GM18507 (cell line): Measurements from ENCODE around the gene ACY1.
"Not testable (repeated sequence)": the region's sequence is repeated elsewhere in the genome, so short reads cannot be mapped to it uniquely, and the experiment has no call there.

Source experiments
- DNase-seq: peaks from one replicate; pipeline ENCODE4 v3.0.0; 2011; ENCODE audit warnings: low read depth; ENCODE audit not compliant: insufficient read length; ENCODE audit errors: extremely low spot score
- FAIRE-seq: peaks from 2 replicates; lab custom pipeline; 2011; peaks lifted over from hg19 to GRCh38; lab: Jason Lieb, UNC

ACY1 gene

DNA sequence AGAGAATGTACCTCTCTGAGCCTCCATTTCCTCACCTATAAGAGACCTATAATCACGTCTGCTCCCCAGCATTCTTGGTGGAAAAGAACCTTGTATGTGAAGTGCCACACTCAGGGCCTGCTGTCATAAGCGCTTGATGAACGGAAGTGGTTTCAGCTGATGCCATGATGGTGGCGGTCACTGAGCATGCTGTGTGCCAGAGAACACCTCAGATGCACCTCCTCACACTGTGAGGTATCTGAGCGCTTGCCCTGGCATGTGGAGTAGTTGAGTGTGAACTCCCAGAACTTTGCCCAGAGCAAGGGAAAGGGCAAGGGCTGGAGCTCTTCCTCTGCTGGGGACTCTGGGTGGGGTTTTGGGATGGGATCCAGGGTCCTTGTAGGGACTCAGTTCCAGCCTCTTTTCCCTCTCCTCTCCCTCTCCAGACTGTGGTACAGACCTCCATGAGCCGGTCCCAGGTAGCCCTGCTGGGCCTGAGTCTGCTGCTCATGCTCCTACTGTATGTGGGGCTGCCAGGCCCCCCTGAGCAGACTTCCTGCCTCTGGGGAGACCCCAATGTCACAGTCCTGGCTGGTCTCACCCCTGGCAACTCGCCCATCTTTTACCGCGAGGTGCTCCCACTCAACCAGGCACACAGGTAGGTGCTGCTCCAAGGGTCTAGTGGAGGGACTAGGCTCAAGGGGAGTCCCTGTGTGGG lies 5.7 kb upstream of the ACY1 start:
- no peak for FAIRE-seq

DNA sequence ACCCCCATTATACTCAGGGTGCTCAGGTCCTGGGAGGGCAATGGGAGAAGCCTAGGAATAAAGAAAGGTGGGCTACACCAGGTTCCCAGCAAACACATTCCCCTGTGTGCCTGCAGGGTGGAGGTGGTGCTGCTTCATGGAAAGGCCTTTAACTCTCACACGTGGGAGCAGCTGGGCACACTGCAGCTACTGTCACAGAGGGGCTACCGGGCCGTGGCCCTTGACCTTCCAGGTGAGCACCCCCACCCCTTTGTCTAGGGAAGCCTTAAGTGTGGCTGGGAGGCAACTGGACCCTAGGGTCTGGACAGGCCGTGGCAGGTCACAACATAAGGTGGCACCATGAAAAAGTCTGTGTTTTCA lies 5.2 kb upstream of the ACY1 start:
- no peak for DNase-seq

More for the DNA sequence above, 5.7 kb upstream of the ACY1 start:
- DNase-seq: no peak

DNA sequence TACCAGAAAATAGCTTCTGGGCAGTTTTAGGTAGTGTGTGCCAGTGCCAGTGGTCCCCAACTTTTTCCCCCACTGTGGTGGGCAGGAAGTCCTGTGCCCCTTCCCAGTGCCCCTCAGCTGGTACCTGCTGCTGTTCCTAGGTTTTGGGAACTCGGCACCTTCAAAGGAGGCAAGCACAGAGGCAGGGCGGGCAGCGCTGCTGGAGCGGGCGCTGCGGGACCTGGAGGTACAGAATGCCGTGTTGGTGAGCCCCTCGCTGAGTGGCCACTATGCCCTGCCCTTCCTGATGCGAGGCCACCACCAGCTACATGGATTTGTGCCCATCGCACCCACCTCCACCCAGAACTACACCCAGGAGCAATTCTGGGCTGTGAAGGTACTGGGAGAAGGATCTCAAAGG lies 3.1 kb upstream of the ACY1 start:
- DNase-seq (no peak), FAIRE-seq (no peak)

More for the DNA sequence above, 5.2 kb upstream of the ACY1 start:
- FAIRE-seq: no peak

DNA sequence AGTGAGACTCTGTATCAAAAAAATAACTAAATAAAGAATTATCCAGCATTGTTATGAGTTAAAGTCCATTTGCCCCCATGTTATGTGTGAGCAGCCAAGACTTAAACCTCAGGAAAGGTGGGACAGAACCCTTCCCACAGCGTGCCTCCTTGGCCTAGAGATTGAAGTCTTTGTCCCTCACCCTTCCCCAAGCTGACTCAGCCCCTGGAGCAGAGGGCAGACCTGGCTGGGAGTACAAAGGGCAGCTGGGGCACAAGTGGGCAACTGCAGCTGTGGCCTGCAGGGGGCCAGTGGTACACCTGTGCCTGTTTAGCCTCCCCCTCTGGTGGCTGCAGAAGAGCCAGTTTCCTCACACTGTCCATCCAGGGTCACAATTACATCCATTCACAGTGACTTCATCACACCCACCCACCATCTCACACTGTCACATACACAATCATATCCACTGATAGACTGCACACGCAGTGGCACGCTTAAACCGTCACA lies 940 bp upstream of the ACY1 start:
- DNase-seq (no peak), FAIRE-seq (peak; percentile 86)

DNA sequence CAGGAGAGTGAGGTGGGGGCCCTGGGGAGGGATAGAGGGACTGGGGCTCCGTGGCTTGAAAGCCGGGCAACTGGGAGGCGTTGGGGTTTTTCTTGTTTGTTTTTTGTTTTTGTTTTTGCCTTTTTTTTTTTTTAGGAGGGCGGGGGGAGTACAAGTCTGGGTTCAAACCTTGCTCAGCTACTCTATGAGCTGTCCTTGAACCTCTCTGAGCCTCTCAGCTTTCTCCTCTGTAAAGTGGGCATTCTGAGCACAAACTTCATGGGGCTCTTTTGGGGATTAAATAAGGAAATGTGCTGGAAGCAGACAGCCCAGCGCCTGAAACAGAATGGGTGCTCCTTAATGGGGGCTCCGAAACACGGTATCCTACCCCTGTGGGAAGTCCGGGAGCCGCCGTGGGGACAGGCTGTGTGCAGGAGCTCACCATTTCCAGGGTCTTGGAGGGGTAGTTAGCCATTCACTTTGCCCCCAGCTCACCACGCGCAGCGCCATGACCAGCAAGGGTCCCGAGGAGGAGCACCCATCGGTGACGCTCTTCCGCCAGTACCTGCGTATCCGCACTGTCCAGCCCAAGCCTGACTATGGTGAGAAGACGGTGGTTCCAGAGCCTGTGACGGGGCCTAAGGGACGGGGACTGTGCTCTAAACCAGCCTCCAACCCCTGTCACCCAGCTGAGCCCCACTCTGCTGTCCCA lies 388 bp downstream of the ACY1 start:
- DNase-seq: no peak
- FAIRE-seq: no peak

DNA sequence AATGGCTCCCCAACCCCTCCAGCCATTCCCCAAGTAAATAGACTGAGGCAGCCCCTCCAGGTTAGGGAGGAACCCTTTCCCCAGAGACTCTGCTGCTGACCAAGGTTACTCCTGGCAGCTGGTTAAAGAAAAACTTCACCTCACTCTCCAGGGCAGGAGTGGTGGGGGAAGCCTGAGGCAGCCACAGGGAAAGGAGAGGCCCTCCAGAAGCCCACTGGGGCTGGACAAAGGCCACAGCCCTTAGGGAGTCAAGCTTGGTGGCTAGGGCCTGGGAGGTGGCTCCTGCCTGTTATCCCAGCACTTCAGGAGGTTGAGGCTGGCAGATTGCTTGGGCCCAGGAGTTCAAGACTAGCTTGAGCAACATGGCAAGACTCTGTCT lies 923 bp downstream of the ACY1 start:
- no peak for DNase-seq
- no peak for FAIRE-seq

DNA sequence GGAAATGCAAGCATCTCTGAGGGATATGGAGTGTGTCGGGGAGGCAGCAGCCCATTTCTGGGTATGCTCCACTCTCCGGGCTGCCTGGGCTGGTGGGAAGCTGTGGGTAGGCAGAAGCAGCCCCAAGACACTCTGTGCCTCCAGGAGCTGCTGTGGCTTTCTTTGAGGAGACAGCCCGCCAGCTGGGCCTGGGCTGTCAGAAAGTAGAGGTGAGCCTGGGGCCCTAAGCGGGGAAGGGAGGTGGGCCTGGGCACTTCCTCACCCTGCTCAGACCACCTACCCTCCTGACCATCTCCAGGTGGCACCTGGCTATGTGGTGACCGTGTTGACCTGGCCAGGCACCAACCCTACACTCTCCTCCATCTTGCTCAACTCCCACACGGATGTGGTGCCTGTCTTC lies 1.7 kb downstream of the ACY1 start:
- no peak for DNase-seq

DNA sequence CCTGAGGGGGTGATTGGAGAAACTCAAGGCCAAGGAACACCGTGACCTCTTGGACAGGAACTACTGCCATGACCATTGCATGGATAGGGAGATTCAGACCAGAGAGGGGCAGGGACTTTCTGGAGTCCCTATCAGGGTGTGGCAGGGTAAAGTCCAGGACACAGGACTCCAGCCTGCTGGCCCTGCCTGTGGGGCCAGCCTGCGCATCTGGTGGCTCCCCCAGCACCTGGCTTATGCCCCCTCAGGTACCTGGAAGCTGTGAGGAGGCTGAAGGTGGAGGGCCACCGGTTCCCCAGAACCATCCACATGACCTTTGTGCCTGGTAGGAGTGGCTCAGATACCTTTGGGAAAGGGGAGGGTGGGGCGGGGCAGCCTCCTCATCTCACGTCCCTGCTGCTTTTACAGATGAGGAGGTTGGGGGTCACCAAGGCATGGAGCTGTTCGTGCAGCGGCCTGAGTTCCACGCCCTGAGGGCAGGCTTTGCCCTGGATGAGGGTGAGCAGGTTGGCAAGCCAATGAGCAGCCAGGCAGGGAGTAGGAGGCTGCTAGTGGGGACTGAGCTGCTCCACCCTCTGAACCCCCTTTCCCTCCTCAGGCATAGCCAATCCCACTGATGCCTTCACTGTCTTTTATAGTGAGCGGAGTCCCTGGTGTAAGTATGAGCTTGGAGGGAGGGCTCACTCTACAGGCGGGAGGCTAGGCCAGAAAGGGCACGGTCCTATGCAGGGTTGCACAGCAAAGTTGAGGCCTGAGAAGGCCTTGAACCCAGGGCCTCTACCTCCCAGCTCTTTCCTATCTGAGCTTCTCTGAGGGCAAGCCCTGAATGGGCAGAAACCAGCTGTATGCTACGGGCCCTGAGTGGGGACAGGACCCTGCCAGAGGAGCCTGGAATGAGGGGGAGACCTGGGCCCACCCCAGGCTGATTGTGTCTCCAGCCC lies 2.9 kb downstream of the ACY1 start:
- FAIRE-seq (no peak), DNase-seq (no peak)

More for the DNA sequence above, 1.7 kb downstream of the ACY1 start:
- FAIRE-seq: no peak

DNA sequence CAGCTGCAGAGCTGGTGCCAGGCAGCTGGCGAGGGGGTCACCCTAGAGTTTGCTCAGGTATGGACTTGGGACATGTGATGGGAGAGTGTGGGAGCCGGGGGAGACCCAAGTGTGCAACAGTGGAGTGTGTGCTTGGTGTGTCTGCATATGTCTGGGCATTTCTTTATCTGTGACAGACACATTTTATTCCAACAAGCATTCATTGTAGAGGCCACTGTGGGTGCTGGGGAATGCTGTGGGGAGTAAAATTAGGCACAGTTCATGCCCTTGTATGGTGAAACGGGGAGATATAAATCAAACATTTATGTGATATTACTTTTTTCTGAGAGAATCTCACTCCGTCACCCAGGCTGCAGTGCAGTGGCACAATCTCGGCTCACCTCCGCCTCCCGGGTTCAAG lies 4.2 kb downstream of the ACY1 start:
- FAIRE-seq (no peak), DNase-seq (no peak)

DNA sequence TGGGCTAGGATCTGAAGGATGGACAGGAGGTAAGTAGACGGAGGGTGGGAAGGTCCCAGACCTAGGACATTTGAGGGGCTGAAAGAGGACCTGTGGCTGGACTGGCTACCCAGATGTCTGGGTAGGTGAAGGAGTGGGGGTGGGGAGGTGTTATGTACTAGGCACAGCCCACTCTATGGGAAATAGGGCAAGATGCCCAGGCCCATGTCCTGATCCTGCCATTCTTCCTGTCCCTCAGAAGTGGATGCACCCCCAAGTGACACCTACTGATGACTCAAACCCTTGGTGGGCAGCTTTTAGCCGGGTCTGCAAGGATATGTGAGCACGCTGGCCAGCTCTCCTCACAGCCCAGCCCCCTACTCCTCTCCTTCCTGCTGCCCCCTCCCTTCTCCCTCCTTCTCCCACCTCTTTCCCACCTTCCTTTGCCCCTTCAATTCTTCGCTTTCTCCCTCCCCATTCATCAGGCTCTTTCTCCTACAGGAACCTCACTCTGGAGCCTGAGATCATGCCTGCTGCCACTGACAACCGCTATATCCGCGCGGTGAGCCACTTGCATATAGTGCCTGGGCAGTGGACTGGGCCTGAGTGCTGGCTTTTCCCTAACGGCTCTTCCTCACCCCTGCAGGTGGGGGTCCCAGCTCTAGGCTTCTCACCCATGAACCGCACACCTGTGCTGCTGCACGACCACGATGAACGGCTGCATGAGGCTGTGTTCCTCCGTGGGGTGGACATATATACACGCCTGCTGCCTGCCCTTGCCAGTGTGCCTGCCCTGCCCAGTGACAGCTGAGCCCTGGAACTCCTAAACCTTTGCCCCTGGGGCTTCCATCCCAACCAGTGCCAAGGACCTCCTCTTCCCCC lies 5.2 kb downstream of the ACY1 start:
- FAIRE-seq (no peak), DNase-seq (no peak)

DNA sequence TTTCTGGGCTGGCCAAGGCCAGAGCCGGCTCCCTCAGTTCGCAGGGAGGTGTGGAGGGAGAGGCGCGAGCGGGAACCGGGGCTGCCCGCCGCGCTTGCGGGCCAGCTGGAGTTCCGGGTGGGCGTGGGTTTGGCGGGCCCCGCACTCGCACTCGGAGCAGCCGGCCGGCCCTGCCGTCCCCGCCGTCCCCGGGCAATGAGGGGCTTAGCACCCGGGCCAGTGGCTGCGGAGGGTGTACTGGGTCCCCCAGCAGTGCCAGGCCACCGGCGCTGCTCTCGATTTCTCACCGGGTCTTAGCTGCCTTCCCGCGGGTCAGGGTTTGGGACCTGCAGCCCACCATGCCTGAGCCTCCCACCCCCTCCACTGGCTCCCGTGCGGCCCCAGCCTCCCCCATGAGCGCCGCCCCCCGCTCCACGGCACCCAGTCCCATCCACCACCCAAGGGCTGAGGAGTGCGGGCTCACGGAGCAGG lies 7.2 kb downstream of the ACY1 start:
- DNase-seq, FAIRE-seq: not testable (repeated sequence)

DNA sequence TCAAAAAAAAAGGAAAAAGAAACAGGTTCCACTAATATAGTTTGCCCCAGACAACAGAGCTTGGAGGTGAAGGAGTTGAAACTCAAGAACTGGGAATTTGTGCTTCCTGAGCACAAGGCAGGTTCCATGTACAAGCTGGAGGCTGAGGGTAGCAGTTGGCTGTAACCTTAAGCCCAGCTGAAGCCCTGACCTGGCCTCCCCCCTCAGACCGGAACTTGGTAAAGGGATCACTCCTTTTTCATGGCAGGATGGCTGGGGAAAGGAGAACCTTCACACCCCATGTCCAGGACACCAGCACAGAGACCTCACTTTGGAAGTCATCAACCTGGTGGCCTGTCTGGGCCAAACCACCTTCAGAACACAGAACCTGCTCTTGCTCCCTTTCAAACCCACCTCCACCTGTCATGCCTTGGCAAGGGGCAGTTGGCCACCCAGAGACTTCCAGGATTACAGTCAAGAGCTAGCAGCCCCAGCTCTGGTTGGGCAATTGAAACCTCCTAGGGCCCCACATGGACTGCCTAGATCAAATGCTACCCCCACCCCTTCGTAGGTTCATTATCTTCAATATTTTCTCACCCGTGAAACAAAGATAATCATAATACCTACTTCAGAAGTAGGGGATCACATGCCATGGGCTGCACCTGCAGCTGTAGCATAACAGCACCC lies 8.8 kb downstream of the ACY1 start:
- no peak for DNase-seq
- no peak for FAIRE-seq

DNA sequence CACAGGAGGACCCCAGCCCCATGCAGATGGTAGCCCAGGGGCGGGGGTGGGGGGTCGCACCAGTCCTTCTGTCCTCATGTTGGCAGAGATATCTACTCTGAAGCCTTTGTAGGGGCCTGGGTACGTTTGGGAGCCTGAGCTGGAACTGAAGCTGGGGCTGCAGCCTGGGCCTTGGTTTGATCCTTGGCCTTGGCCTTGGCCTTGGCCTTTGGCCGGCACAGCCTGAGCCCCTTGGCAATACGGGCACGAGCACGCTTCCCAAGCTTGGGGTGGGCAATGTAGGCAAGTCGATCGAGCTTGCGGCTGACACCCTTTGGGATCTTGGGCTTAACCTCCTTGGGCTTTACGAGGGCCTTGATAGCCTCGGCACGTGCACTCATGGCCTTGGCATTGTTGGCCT lies 10.3 kb downstream of the ACY1 start:
- not testable (repeated sequence) for FAIRE-seq

DNA sequence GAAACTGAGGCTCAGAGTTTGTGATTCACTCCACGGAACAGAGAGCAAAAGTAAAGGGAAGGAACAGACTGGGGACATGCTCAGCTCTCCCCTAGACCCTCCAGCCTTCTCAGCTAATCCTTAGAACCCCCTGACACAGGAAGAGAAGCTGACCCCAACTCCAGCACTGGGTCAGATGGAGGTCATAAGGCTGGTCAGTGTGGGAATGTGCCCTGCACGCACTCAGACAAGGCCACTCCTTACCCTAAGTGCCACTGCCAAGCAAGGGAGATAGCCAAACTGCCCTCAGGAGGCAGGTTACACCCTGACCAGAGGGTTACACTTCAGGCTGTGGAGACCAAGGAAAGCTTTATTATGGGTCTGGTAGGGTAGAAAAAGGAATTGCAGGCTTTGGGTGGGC lies 11.2 kb downstream of the ACY1 start:
- FAIRE-seq: no peak
- no peak for DNase-seq

More for the DNA sequence above, 10.3 kb downstream of the ACY1 start:
- DNase-seq: not testable (repeated sequence)

DNA sequence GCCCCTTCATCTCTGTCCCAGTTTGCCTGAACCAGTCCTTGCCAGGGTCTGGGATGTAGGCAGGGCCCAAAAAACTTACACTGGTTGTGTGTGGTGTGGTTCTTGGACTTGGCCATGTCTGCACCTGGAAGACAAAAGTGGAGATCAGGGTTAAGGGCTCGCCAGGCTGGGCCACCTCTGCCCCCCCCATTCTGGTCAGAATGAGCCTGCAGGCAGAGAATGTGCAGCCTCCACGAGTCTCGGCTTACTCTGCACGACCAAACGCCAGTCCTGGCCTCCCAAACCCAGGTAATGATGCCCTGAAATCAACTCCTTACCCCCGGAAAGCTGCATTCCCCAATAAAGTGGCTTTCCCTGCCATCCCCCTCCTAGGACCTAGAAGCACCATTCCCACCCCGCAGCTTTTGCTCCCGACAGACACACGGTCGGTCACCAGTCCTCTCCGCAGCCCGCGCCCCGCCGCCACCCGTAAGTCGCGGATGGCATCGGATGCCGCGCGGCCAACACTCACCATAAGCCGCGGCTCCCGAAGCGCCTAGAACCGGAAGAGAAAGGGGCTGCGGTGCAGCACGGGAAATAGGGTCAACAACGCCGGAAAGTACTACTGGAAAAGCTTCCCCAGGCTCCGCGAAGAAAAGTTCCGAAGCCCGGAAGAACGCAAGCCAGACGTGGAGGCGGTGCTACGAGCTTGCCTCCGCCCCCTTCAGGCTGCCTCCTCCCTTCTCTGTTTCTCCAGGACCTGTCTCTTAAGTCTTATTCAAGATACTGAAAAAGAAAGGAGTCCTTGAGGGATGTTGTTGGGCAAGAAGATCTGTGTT lies 12.2 kb downstream of the ACY1 start, which contains the start of gene RPL29:
Gene RPL29, minus strand, starts transcription at position 550 of the 818 bp plus-strand sequence. Its CDS starts 434 bp downstream, at position 116.
- FAIRE-seq: peak; percentile 93

DNA sequence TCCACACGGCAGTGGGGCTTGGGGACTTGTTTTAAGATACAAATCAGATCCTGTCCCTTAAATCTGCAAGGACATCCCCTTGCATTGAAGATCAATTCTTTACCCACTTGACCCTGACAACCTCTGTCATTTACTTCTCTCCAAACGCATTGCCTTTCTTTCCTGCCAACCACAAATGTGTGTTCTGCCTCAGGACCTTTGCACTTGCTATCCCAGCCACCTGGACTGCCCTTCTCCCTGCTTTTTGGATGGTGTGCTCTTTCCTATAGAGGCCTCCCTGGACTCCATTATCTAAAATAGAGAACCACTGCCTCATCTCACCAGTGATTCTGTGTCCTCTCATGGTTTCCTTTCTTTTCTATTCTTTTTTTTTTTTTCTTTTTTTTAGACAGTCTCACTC lies 13.8 kb downstream of the ACY1 start:
- FAIRE-seq: no peak

More for the DNA sequence above, 12.2 kb downstream of the ACY1 start, which contains the start of gene RPL29:
- peak; percentile 88 for DNase-seq

DNA sequence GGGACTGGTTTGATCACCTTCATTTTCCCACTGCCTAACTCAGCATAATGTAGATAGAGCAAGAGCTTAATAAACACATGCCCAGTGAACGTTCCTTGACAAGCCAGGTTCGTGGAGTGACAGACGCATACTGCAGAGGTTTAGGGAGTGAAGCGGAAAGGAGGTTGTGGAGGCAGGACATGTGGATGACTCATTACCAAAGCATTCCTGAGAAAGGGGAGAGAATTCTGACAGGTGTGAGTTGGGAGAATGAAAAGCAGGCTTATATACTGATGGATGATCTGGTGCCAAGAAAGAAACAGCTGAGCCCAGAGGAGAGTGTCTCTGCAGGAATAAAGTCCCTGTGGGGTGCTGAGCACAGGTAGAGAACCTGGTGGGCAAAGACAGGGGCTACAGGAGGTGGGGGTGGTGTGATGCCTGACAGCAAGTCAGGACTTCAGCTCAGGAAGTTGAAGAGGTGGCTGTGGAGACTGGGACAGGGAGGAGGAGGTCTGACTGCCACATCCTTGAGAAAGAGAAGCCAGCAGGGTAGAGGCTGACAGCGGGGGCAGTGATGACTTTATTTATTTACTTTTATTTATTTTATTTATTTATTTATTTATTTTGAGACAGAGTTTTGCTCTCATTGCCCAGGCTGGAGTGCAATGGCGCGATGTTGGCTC lies 14.7 kb downstream of the ACY1 start:
- FAIRE-seq (no peak), DNase-seq (no peak)

More for the DNA sequence above, 13.8 kb downstream of the ACY1 start:
- DNase-seq: no peak
